Liver (tissue), 3 donors: ENCODE data around the gene STX10.

ENCODE experiments used
- FOXA2 ChIP-seq: IDR thresholded peaks from 2 replicates; pipeline ENCODE4 v1.6.1; 2016; ENCODE audit warnings: antibody characterized with exemption
- NR2F2 ChIP-seq: IDR thresholded peaks from 2 replicates; pipeline ENCODE4 v1.6.1; 2016; ENCODE audit warnings: antibody characterized with exemption
- RXRA ChIP-seq, 2 donors: IDR thresholded peaks; 2 replicates each; pipeline ENCODE4 v1.6.1; 2017 to 2018; ENCODE audit warnings: antibody characterized with exemption in 2 of 2, mild to moderate bottlenecking in 1 of 2
- TF ChIP-seq, protein P1 (sequence below): fragments of 150-350 bp; IDR thresholded peaks from 2 replicates; pipeline ENCODE4 v1.5.1; 2017; ENCODE audit warnings: improper control_type of control experiment, low read depth, low read length; ENCODE audit not compliant: missing input control
- TF ChIP-seq, protein P2 (sequence below): IDR thresholded peaks from 2 replicates; pipeline ENCODE4 v1.6.1; 2016; ENCODE audit warnings: antibody characterized with exemption
- donor health status: healthy.
- donor health status: healthy.

GRCh38 chr19:13150931-13151604 lies 893 bp upstream of the STX10 start:
- TF ChIP-seq, protein P1, sequence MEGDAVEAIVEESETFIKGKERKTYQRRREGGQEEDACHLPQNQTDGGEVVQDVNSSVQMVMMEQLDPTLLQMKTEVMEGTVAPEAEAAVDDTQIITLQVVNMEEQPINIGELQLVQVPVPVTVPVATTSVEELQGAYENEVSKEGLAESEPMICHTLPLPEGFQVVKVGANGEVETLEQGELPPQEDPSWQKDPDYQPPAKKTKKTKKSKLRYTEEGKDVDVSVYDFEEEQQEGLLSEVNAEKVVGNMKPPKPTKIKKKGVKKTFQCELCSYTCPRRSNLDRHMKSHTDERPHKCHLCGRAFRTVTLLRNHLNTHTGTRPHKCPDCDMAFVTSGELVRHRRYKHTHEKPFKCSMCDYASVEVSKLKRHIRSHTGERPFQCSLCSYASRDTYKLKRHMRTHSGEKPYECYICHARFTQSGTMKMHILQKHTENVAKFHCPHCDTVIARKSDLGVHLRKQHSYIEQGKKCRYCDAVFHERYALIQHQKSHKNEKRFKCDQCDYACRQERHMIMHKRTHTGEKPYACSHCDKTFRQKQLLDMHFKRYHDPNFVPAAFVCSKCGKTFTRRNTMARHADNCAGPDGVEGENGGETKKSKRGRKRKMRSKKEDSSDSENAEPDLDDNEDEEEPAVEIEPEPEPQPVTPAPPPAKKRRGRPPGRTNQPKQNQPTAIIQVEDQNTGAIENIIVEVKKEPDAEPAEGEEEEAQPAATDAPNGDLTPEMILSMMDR, result no peak
- TF ChIP-seq, protein P2, sequence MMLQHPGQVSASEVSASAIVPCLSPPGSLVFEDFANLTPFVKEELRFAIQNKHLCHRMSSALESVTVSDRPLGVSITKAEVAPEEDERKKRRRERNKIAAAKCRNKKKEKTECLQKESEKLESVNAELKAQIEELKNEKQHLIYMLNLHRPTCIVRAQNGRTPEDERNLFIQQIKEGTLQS, result no peak
- TF ChIP-seq FOXA2 (no peak), RXRA (IDR thresholded peaks at IDR 0.05) (no peak), NR2F2 (no peak)
